ENCODE measurements around the gene ANKRD53.
"Not testable (repeated sequence)": the region's sequence is repeated elsewhere in the genome, so short reads cannot be mapped to it uniquely, and the experiment has no call there.

The ANKRD53 gene

DNA sequence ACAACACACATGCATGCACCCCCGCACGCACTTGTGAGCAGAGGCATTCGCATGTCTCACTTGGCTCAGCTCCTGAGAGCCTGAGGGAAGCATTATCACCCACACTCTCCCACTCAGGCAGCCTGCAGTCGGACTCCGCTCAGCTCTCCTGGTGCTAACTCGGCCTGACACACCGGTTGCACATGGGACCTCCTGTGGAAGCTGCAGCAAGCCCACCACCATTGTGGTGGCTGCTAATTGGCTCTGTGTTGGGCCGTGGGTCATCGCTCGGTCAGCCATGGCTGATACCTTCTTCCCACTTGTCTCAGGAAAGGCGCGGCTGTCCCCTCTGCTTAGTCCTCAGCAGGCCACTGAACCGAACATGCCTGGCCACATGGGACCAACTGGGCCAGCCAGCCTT is 29.9 kb downstream of the ANKRD53 start:
- in situ Hi-C loops (cut with HindIII; ENCODE audit: low sequenced_read_pairs): no loop called here
- no peak for DNase-seq (ENCODE audit: low read depth)
- H3K4me3 ChIP-seq (ENCODE audit: low read depth, low read length): no peak overlapping the region
- TF ChIP-seq, protein P1, sequence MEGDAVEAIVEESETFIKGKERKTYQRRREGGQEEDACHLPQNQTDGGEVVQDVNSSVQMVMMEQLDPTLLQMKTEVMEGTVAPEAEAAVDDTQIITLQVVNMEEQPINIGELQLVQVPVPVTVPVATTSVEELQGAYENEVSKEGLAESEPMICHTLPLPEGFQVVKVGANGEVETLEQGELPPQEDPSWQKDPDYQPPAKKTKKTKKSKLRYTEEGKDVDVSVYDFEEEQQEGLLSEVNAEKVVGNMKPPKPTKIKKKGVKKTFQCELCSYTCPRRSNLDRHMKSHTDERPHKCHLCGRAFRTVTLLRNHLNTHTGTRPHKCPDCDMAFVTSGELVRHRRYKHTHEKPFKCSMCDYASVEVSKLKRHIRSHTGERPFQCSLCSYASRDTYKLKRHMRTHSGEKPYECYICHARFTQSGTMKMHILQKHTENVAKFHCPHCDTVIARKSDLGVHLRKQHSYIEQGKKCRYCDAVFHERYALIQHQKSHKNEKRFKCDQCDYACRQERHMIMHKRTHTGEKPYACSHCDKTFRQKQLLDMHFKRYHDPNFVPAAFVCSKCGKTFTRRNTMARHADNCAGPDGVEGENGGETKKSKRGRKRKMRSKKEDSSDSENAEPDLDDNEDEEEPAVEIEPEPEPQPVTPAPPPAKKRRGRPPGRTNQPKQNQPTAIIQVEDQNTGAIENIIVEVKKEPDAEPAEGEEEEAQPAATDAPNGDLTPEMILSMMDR (IDR thresholded peaks at IDR 0.05; ENCODE audit: low read depth, low read length, missing control alignments): no peak

DNA sequence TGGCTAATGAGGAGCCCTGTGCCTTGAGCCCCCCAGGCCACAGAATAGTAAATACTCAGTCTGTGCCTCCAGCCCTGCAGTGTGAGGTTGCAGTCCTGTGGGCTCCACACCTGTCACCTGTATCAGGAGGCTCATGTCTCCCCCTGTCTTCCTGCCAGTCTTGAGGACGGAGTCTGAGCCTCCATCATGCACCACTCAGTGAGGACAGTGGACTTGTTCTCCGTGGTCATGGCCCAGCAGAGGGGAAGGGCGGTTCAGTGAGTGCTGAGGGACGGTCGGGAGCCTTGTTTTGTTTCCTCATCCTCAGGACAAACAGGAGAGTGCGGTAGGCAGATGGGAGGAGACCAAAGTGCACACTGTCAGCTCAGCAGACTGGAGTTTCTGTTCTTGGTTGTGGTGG is 33.4 kb downstream of the ANKRD53 start:
- DNase-seq (ENCODE audit: low read depth); in situ Hi-C loops (cut with HindIII; ENCODE audit: low sequenced_read_pairs); H3K4me3 ChIP-seq (ENCODE audit: low read depth, low read length): not testable (repeated sequence)

DNA sequence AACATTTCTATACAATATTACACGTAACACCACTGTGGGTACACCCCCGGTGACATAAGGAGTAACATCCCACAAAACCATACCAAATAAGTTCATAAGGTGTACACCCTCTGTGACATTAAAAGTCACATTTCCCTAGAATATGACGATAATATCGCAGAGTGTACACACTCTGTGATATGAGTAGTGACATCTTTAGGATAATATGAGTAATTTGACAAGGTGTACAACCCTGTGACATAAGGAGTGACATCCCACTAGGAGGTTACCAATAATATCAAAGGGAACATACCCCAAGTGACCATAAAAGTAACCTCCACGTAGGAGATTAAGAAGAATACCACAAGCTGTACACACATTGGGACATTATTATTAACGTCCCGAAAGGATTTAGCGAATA is 40.2 kb downstream of the ANKRD53 start:
- in situ Hi-C loops (cut with HindIII; ENCODE audit: low sequenced_read_pairs): no loop called here
- no peak for DNase-seq (ENCODE audit: low read depth)
- H3K4me3 ChIP-seq (ENCODE audit: low read depth, low read length): no peak overlapping the region
- TF ChIP-seq, protein P1 (IDR thresholded peaks at IDR 0.05; ENCODE audit: low read depth, low read length, missing control alignments): no peak

DNA sequence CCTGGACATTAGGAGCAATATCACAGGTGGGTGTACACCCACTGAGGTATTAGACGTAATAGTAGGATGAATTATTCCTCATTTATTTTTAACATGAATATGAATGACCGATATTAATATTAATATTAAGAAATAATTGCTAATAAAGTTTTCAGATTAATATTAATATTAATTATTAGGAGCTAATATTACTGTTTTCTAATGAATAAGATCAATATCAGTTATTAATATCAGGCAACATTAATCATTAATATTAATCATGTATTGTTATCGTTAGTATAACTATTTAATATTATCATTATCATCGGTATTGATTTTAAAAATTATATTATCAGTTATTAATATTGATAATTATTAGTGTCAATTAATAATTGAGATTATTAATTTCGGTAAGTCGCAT is 41.6 kb downstream of the ANKRD53 start:
- H3K4me3 ChIP-seq (ENCODE audit: low read depth, low read length); DNase-seq (ENCODE audit: low read depth); in situ Hi-C loops (cut with HindIII; ENCODE audit: low sequenced_read_pairs): not testable (repeated sequence)

DNA sequence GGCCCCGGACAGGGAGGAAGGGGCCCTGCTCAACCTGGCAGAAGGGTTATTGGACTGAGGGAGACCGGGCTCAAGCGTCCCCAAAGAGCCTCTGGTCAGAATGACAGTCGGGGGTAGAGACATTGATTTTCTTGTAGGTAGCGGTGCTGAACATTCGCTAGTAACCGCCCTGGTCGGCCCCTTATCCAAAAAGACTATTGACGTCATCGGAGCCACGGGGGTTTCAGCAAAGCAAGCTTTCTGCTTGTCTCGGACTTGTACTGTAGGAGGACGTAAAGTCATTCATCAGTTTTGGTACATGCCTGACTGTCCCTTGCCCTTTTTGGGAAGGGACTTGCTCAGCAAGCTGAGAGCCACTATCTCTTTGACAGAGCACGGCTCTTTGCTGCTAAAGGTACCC is 43.0 kb downstream of the ANKRD53 start:
- in situ Hi-C loops (cut with HindIII; ENCODE audit: low sequenced_read_pairs); DNase-seq (ENCODE audit: low read depth); H3K4me3 ChIP-seq (ENCODE audit: low read depth, low read length): not testable (repeated sequence)

DNA sequence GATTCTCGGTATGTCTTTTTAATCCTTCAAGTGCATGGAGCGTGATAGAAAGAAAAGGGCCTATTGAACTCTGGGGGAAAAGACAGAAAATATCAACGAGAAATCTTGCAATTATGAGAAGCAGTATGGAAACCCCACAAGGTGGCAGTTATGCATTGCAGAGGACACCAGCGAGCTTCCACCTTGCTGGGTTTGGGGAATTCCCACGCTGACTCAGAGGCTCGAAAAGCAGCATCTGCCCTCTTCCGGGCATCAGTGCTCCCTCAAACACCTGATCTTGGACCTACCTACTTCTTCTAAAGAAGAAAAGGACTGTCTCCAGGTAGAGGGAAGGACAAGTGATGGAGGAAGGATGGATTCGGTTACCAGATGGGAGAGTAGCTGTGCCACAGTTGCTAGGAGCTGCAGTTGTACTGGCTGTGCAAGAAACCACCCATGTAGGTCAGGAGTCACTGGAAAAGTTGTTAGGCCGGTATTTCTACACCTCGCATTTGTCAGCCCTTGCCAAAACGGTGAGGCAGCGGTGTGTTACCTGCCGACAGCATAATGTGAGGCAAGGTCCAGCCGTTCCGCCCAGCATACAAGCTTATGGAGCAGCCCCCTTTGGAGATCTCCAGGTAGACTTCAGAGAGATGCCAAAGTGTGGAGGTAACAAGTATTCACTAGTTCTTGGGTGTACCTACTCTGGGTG is 45.3 kb downstream of the ANKRD53 start:
- DNase-seq (ENCODE audit: low read depth); H3K4me3 ChIP-seq (ENCODE audit: low read depth, low read length); in situ Hi-C loops (cut with HindIII; ENCODE audit: low sequenced_read_pairs): not testable (repeated sequence)

Data from astrocyte of the cerebellum (primary cell).